Measurements from ENCODE around the gene IL25. TPM values are rescaled to one million over a fixed set of nuclear protein-coding genes. Genes with fewer than 3 reads are reported as not detected.
A peak's percentile ranks its signal among the peaks of the same experiment; 100 is the strongest.

The IL25 gene
- total RNA-seq, 1 donor, result not detected

GRCh38 chr14:23364164-23365035, 8.2 kb upstream of the IL25 start:
- no peaks in the 10 kb centered on the region for H4K20me1 ChIP-seq (ENCODE audit: insufficient read depth, low read length)
- H3K36me3 ChIP-seq (ENCODE audit: insufficient read depth, low read length), result no peaks in the 10 kb centered on the region
- H3K79me2 ChIP-seq (ENCODE audit: insufficient read depth, low read length), result peaks cover 4% of the 10 kb centered on the region
- H3K4me1 ChIP-seq (ENCODE audit: insufficient read depth, low read length), result peaks cover 5% of the 10 kb centered on the region
- peak overlapping the region; percentile 24 for H3K27ac ChIP-seq (ENCODE audit: low read depth, low read length)
- peak overlapping the region; percentile 76 for H3K4me3 ChIP-seq (ENCODE audit: insufficient read depth, low read length)
- H3K9me3 ChIP-seq (ENCODE audit: low read depth, low read length), result no peaks in the 10 kb centered on the region
- H3K27me3 ChIP-seq (ENCODE audit: insufficient read depth, low read length), result peaks cover 8% of the 10 kb centered on the region
- DNase-seq (ENCODE audit: insufficient read length, low spot score, missing footprints), result peak; percentile 91
- H3K4me2 ChIP-seq (ENCODE audit: insufficient read depth, low read length), result peak overlapping the region; percentile 81
- no peak for TF ChIP-seq CTCF (IDR thresholded peaks at IDR 0.05; ENCODE audit: extremely low read depth, low read depth, low read length)
- peak overlapping the region; percentile 56 for H2AFZ ChIP-seq (ENCODE audit: low read length)

- Histone ChIP-seq H3K9me3 (ENCODE audit: low read depth, low read length) (no peaks in the 10 kb centered on the region), H3K4me2 (ENCODE audit: insufficient read depth, low read length) (peak within 1 kb of the TSS; percentile 81), H3K4me3 (ENCODE audit: insufficient read depth, low read length) (peak within 1 kb of the TSS; percentile 76), H3K36me3 (ENCODE audit: insufficient read depth, low read length) (no peaks in the 10 kb centered on the region), H4K20me1 (ENCODE audit: insufficient read depth, low read length) (no peaks in the 10 kb centered on the region), H3K79me2 (ENCODE audit: insufficient read depth, low read length) (peaks cover 4% of the 10 kb centered on the region), H3K4me1 (ENCODE audit: insufficient read depth, low read length) (peaks cover 5% of the 10 kb centered on the region), H3K27me3 (ENCODE audit: insufficient read depth, low read length) (peaks cover 10% of the 10 kb centered on the region), H3K27ac (ENCODE audit: low read depth, low read length) (peak within 1 kb of the TSS; percentile 24), H2AFZ (ENCODE audit: low read length) (peak within 1 kb of the TSS; percentile 56)
- peak; percentile 91 for DNase-seq (ENCODE audit: insufficient read length, low spot score, missing footprints)
- no peak for TF ChIP-seq CTCF (IDR thresholded peaks at IDR 0.05; ENCODE audit: extremely low read depth, low read depth, low read length)
These were observed 7.4 kb upstream of the IL25 start, which contains the start of gene EFS for GRCh38 chr14:23365036-23365731. Gene EFS (minus strand): TSS chr14:23365172. CDS start chr14:23365025, 147 bp downstream.

- Histone ChIP-seq H3K4me2 (ENCODE audit: insufficient read depth, low read length) (peak overlapping the region; percentile 81), H3K9me3 (ENCODE audit: low read depth, low read length) (no peaks in the 10 kb centered on the region), H3K4me3 (ENCODE audit: insufficient read depth, low read length) (peak overlapping the region; percentile 76), H4K20me1 (ENCODE audit: insufficient read depth, low read length) (no peaks in the 10 kb centered on the region), H3K4me1 (ENCODE audit: insufficient read depth, low read length) (peaks cover 5% of the 10 kb centered on the region), H3K79me2 (ENCODE audit: insufficient read depth, low read length) (peaks cover 4% of the 10 kb centered on the region), H2AFZ (ENCODE audit: low read length) (no peak overlapping the region), H3K27ac (ENCODE audit: low read depth, low read length) (no peak overlapping the region), H3K36me3 (ENCODE audit: insufficient read depth, low read length) (no peaks in the 10 kb centered on the region), H3K27me3 (ENCODE audit: insufficient read depth, low read length) (peaks cover 10% of the 10 kb centered on the region)
- TF ChIP-seq CTCF (IDR thresholded peaks at IDR 0.05; ENCODE audit: extremely low read depth, low read depth, low read length), result no peak
- no peak for DNase-seq (ENCODE audit: insufficient read length, low spot score, missing footprints)
These were observed 6.7 kb upstream of the IL25 start for GRCh38 chr14:23365732-23366425.

Measured in osteoblast (primary cell).